Activated CD8-positive, alpha-beta memory T cell treated with anti-CD3 and anti-CD28 coated beads, Interleukin-2, amount 50 U/mL, for 1 hour (primary cell): ENCODE data around the gene MYL5.
"Not testable (repeated sequence)": the region's sequence is repeated elsewhere in the genome, so short reads cannot be mapped to it uniquely, and the experiment has no call there.

Experiments
- DNase-seq: peaks from one replicate; pipeline ENCODE4 v3.0.0-alpha.2; 2020; ENCODE audit errors: extremely low read depth

Gene MYL5

DNA sequence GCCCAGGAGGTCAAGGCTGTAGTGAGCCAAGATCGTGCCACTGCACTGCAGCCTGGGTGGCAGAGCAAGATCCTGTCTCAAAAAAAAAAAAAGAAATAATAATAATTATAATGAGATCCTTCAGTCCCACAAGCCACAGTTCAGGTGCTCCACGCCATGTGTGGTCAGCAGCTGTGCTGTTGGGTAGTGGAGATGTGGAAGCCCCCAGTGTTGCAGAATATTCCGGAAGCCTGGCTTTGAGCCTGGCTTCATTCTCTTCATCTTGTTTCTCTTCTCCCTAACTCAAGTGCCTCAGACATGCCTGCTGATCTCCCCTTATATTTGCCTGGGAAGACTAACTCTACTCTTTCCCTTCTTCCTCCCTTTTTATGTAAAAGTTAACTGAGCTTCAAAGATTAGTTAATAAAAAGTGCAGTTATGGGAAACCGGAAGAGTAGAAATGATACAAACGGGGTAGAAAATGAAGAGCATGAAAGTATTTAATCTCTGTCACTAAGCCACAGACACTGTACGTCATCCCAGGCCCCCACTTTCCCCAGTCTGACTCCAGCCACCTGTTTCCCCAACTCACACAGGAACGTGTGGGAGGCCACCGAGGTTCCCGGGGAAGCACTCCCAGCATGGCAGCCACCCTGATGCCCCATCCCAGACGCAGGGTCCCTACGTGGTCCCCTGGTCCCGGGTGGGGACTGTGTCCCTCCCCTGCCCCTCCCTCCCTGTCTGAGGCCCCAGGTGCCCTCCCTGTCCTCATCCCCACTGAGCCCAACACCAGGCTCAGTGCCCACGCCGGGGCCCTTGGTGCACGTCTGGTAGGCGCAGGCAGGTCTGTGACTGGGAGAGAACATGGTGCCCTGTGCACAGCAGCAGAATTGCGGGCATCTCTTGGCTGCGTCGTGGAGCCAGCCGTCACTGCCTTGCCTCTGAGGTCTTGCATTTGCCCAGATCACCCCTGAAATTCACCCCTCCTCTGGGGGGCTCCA, 55.3 kb downstream of the MYL5 start:
- DNase-seq, result no peak

DNA sequence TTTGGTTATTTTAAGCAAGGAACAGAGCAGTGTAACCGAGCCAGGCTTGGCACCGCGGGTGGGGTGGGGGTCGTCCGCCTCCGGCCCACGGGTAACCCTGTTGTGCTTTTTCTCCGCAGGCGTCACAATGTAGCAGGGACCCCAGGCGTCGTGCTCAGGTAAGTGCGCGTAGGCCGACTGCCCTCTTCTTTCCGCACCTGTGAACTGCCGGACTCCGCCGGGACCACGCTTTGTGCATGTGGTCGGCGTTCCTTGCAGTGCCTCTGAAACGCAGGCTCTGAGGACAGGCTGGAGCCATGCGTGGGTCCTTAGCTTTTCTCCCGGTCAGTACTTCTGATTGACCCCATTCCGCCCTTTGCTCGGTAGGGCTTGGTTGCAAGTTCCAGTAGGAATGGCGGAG, 56.2 kb downstream of the MYL5 start:
- no peak for DNase-seq

DNA sequence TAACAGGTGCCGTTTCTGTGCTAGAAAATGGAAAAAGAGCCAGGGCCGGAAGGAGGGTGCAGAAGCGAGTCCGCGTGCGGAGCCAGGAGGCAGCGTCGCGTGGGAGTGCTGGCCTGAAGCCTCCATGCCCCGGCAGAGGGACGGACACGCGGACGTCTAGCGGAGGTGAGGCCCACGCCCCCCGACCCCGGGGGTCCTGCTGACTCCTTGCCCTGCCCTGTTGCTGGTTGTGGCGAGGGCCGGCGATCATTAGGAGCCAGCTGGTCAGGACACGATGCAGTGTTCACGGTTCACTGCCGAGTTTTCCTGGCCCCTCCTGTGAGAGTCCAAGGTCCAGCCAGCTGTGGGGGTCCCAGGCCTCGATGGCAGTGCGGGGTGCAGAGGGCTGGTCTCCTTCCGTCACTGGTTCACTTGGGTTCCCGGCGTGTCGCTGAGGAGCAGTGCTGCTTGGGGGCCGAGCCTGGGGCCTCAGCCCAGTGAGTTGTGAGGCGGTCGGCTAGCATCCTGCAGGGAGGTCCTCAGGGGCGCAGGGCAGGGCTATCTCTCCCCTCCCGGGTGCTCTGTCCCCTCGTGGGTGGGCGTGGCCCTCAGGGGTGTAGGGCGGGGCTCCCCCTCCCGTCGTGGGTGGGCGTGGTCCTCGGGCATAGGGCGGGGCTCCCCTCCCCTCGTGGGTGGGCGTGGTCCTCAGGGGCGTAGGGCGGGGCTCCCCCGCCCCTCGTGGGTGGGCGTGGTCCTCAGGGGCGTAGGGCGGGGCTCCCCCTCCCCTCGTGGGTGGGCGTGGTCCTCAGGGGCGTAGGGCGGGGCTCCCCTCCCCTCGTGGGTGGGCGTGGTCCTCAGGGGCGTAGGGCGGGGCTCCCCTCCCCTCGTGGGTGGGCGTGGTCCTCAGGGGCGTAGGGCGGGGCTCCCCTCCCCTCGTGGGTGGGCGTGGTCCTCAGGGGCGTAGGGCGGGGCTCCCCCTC, 56.9 kb downstream of the MYL5 start:
- DNase-seq, result not testable (repeated sequence)
